ENCODE data around the gene RALGPS1. TPM values are rescaled to one million over a fixed set of nuclear protein-coding genes. Genes with fewer than 3 reads are reported as not detected.

The RALGPS1 gene
- total and polyA plus RNA-seq, 7 donors = 6.6 to 18.6 (median 11.4) TPM

- Histone ChIP-seq H3K27me3 (no peaks in the 10 kb centered on the region), H3K9me3 (no peaks in the 10 kb centered on the region), H3K27ac (no peak overlapping the region), H3K4me3 (no peak overlapping the region), H3K4me1 (peaks cover 0 to 9% (median 5%) of the 10 kb centered on the region in 4 donors), H3K36me3 (no peaks in the 10 kb centered on the region)
- TF ChIP-seq EP300 (IDR thresholded peaks at IDR 0.05) (no peak), POLR2AphosphoS5 (IDR thresholded peaks at IDR 0.05) (no peak), CTCF (IDR thresholded peaks at IDR 0.05) (no peak), POLR2A (IDR thresholded peaks at IDR 0.05) (no peak)
- WGBS, 2 donors = 86 to 89% methylated on average over 3 of the region's 3 CpGs
- DNase-seq = no peak
- intact Hi-C loops (cut with DNase I) = loop anchor here (5.0 kb wide), 1 partner anchor 149 kb away; the partner anchor contains the start of gene SLC2A8
These were observed 333.7 kb downstream of the RALGPS1 start for GRCh38 chr9:127248241-127248640.

DNA sequence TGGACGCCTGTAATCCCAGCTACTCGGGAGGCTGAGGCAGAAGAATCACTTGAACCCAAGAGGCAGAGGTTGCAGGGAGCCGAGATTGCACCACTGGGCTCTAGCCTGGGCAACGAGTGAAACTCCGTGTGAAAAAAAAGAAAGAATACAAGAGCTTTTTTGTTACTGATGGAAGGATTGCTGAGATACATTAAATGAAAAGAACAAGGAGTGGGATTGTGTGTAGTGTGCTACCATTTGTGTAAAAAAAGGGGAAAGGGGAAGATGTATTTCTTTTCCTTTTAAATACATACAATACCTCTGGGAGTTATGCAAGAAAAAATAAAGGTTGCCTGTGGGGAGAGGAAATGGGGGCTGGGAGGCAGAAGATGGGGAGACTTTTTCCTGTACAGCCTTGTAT is 335.3 kb downstream of the RALGPS1 start:
- H3K27ac ChIP-seq = no peak overlapping the region
- TF ChIP-seq EP300 (IDR thresholded peaks at IDR 0.05) (no peak), CTCF (IDR thresholded peaks at IDR 0.05) (no peak), POLR2A (IDR thresholded peaks at IDR 0.05) (no peak), POLR2AphosphoS5 (IDR thresholded peaks at IDR 0.05) (no peak)

DNA sequence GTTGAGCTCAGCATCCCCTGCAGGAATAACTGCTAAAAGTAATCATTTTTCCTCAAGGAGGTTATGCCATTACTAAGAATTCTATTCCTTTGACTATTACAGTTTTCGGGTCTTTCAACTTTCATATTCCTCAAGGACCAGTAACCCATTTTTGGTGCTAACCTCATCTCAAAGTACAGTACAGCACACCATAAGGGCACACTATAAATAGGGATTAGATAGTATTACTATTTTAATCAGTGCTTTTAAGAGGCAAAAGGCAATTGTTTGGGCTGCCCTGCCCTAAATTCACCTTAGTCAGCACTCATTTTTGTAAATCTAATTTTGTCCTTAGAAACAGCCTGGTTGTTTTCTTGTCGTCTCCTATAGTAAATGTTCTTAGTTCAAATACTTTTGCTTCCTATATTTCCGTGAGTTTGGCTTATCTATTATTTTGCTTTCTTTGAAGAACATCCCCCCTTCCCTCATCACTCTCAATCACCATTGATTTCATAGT is 336.4 kb downstream of the RALGPS1 start:
- WGBS, 2 donors = 90 to 91% methylated on average over 3 of the region's 3 CpGs
- H3K27ac ChIP-seq = no peak overlapping the region

More for the DNA sequence above, 335.3 kb downstream of the RALGPS1 start:
- no peaks in the 10 kb centered on the region for H3K36me3 ChIP-seq
- no peak for DNase-seq
- peaks cover 0 to 9% (median 5%) of the 10 kb centered on the region in 4 donors for H3K4me1 ChIP-seq
- WGBS, 2 donors = 90 to 93% methylated on average over 5 of the region's 5 CpGs
- intact Hi-C loops (cut with DNase I) = loop anchor here (5.0 kb wide), 1 partner anchor 147 kb away; the partner anchor contains the start of gene SLC2A8
- H3K27me3 ChIP-seq = no peaks in the 10 kb centered on the region
- H3K9me3 ChIP-seq = no peaks in the 10 kb centered on the region
- H3K4me3 ChIP-seq = no peak overlapping the region

GRCh38 chr9:127252410-127253318 is 338.1 kb downstream of the RALGPS1 start:
- H3K36me3 ChIP-seq = no peaks in the 10 kb centered on the region
- no peak overlapping the region for H3K27ac ChIP-seq
- 91% methylated on average over 4 of the region's 4 CpGs for WGBS, 2 donors
- no peak for DNase-seq
- TF ChIP-seq EP300 (IDR thresholded peaks at IDR 0.05) (no peak), POLR2A (IDR thresholded peaks at IDR 0.05) (no peak), CTCF (IDR thresholded peaks at IDR 0.05) (no peak), POLR2AphosphoS5 (IDR thresholded peaks at IDR 0.05) (no peak)
- no peak overlapping the region for H3K4me3 ChIP-seq
- H3K9me3 ChIP-seq = no peaks in the 10 kb centered on the region
- no peaks in the 10 kb centered on the region for H3K4me1 ChIP-seq
- no peaks in the 10 kb centered on the region for H3K27me3 ChIP-seq
- intact Hi-C loops (cut with DNase I) = no loop called here

More for the DNA sequence above, 336.4 kb downstream of the RALGPS1 start:
- no peak overlapping the region for H3K4me3 ChIP-seq
- H3K27me3 ChIP-seq = no peaks in the 10 kb centered on the region
- no peaks in the 10 kb centered on the region for H3K36me3 ChIP-seq
- no peak for DNase-seq
- intact Hi-C loops (cut with DNase I) = no loop called here
- TF ChIP-seq POLR2AphosphoS5 (IDR thresholded peaks at IDR 0.05) (no peak), CTCF (IDR thresholded peaks at IDR 0.05) (no peak), EP300 (IDR thresholded peaks at IDR 0.05) (no peak), POLR2A (IDR thresholded peaks at IDR 0.05) (no peak)
- peaks cover 0 to 2% (median 0%) of the 10 kb centered on the region in 4 donors for H3K4me1 ChIP-seq
- H3K9me3 ChIP-seq = no peaks in the 10 kb centered on the region

All from sigmoid colon (tissue), 7 donors.